Caco-2 (cell line): ENCODE data around the gene LEO1. TPM values are rescaled to one million over a fixed set of nuclear protein-coding genes. Genes with fewer than 3 reads are reported as not detected.

Source experiments
- BruUV-seq: library from RNA; stranded (reverse); fragments of 400-500 nt; replicated peaks from 2 replicates; lab custom pipeline; 2021; lab: Mats Ljungman, UMichigan
- CTCF ChIA-PET: fragments of 300-600 bp; sonication (Branson Sonifier 250); formaldehyde crosslinking; loops from one replicate; lab custom pipeline; 2022; ENCODE audit warnings: antibody characterized with exemption; lab: Charles Lee
- POLR2A ChIA-PET: fragments of 300-600 bp; sonication (Branson Sonifier 250); formaldehyde crosslinking; loops from one replicate; lab custom pipeline; 2022; ENCODE audit warnings: antibody characterized with exemption; lab: Charles Lee
- DNase-seq, 2 experiments: peaks; one replicate each; pipeline versions ENCODE4 v3.0.0 to v3.0.0-alpha.2; 2020 to 2022
- H3K27me3 ChIP-seq: replicated peaks from 2 replicates; pipeline ENCODE4 v1.6.0; 2011; ENCODE audit warnings: low read length; ENCODE audit not compliant: control insufficient read depth, insufficient read depth
- H3K36me3 ChIP-seq: 2 replicates; pipeline ENCODE4 v1.5.1; 2011; ENCODE audit warnings: low read length; ENCODE audit not compliant: control insufficient read depth, insufficient read depth
- H3K4me1 ChIP-seq: fragments of 250-450 bp; sonication (Bioruptor Pico); 2 replicates; pipeline ENCODE4 v1.5.1; 2020; ENCODE audit warnings: mild to moderate bottlenecking
- H3K4me3 ChIP-seq: 2 replicates; pipeline ENCODE4 v1.5.1; 2011; ENCODE audit warnings: low read depth, mild to moderate bottlenecking, control low read depth, low read length
- H3K9me3 ChIP-seq: fragments of 250-450 bp; sonication (Bioruptor Pico); 2 replicates; pipeline ENCODE4 v1.5.1; 2020; ENCODE audit warnings: mild to moderate bottlenecking, moderate library complexity
- H3K27ac Mint-ChIP-seq: one replicate; pipeline ENCODE4 v1.8.0; 2022; ENCODE audit warnings: mixed read lengths; ENCODE audit not compliant: unreplicated experiment
- H3K27me3 Mint-ChIP-seq: one replicate; pipeline ENCODE4 v1.8.0; 2022; ENCODE audit warnings: mixed read lengths; ENCODE audit not compliant: insufficient read depth, unreplicated experiment
- H3K36me3 Mint-ChIP-seq: one replicate; pipeline ENCODE4 v1.8.0; 2022; ENCODE audit warnings: mild to moderate bottlenecking, mixed read lengths; ENCODE audit not compliant: insufficient read depth, unreplicated experiment
- H3K4me1 Mint-ChIP-seq: one replicate; pipeline ENCODE4 v1.8.0; 2022; ENCODE audit warnings: low read depth, mixed read lengths; ENCODE audit not compliant: unreplicated experiment
- H3K4me3 Mint-ChIP-seq: one replicate; pipeline ENCODE4 v1.8.0; 2022; ENCODE audit warnings: mild to moderate bottlenecking, moderate library complexity, mixed read lengths; ENCODE audit not compliant: unreplicated experiment
- H3K9me3 Mint-ChIP-seq: one replicate; pipeline ENCODE4 v1.8.0; 2022; ENCODE audit warnings: mixed read lengths; ENCODE audit not compliant: unreplicated experiment
- CTCF ChIP-seq, 2 experiments: fragments of 200-600 bp in 1 of 2; IDR thresholded peaks; 1 replicate in 1 of 2; 2 replicates in 1 of 2; pipeline versions ENCODE4 v1.5.1 to v1.8.0; 2011 to 2022; ENCODE audit warnings: antibody characterized with exemption in 1 of 2, control low read depth in 1 of 2, inconsistent platforms in 1 of 2, low read depth in 1 of 2, low read length in 1 of 2, mild to moderate bottlenecking in 1 of 2, moderate library complexity in 1 of 2; ENCODE audit not compliant: insufficient read depth in 1 of 2, severe bottlenecking in 1 of 2, unreplicated experiment in 1 of 2
- intact Hi-C: fragments of 100-400 bp; cut with micrococcal nuclease; formaldehyde crosslinking; loops from one replicate; pipeline ENCODE4 v1.10.0; 2022; ENCODE audit not compliant: unreplicated experiment
- total RNA-seq: library from RNA; stranded (reverse); gene quantifications from 2 replicates; pipeline ENCODE4 v1.2.3, GENCODE V29; 2022

LEO1 gene
- total RNA-seq, 1 experiment from 2014 or later, result 30.7 TPM

GRCh38 chr15:52020221-52021085, 48.9 kb upstream of the LEO1 start:
- no peaks in the 10 kb centered on the region for H3K27me3 Mint-ChIP-seq
- POLR2A ChIA-PET, result interaction anchor here (0.6 to 1.0 kb wide), 2 partner anchors 20 to 24 kb away, joined by 3 read pairs; no protein-coding TSS in a partner anchor
- no peak for DNase-seq
- CTCF ChIA-PET, result no interaction called here
- Histone ChIP-seq H3K36me3 (no peaks in the 10 kb centered on the region), H3K4me1 (peaks cover 12% of the 10 kb centered on the region; the same call in 1 of the 2 replicates), H3K27me3 (no peaks in the 10 kb centered on the region), H3K9me3 (no peaks in the 10 kb centered on the region), H3K4me3 (peak overlapping the region; percentile 69)
- peaks cover 22% of the 10 kb centered on the region for H3K36me3 Mint-ChIP-seq
- intact Hi-C loops, result no loop called here
- peaks cover 16% of the 10 kb centered on the region for H3K4me1 Mint-ChIP-seq
- peak overlapping the region; percentile 93 for H3K4me3 Mint-ChIP-seq
- no peaks in the 10 kb centered on the region for H3K9me3 Mint-ChIP-seq
- no peak for TF ChIP-seq CTCF (IDR thresholded peaks at IDR 0.05; ENCODE audit: insufficient read depth in 1 of 2, low read depth in 1 of 2, low read length in 1 of 2, severe bottlenecking in 1 of 2, unreplicated experiment in 1 of 2)
- BruUV-seq, result TSS peak; percentile 56
- H3K27ac Mint-ChIP-seq, result peak overlapping the region; percentile 96

GRCh38 chr15:52019394-52020220, 48.0 kb upstream of the LEO1 start:
- no peaks in the 10 kb centered on the region for H3K27me3 ChIP-seq
- no peaks in the 10 kb centered on the region for H3K9me3 ChIP-seq
- no TSS peak for BruUV-seq
- H3K27me3 Mint-ChIP-seq, result no peaks in the 10 kb centered on the region
- ChIA-PET CTCF (no interaction called here), POLR2A (no interaction called here)
- H3K36me3 Mint-ChIP-seq, result peaks cover 22% of the 10 kb centered on the region
- H3K27ac Mint-ChIP-seq, result peak overlapping the region; percentile 96
- peak overlapping the region; percentile 69 for H3K4me3 ChIP-seq
- peaks cover 16% of the 10 kb centered on the region for H3K4me1 Mint-ChIP-seq
- H3K4me1 ChIP-seq, result peaks cover 12% of the 10 kb centered on the region; the same call in 1 of the 2 replicates
- H3K36me3 ChIP-seq, result no peaks in the 10 kb centered on the region
- DNase-seq, result peak; percentile 84 to 85
- intact Hi-C loops, result loop anchor here (2.0 to 5.0 kb wide), 2 partner anchors 47 to 51 kb away; partner anchors contain the start of gene LEO1
- H3K9me3 Mint-ChIP-seq, result no peaks in the 10 kb centered on the region
- no peak for TF ChIP-seq CTCF (IDR thresholded peaks at IDR 0.05; ENCODE audit: insufficient read depth in 1 of 2, low read depth in 1 of 2, low read length in 1 of 2, severe bottlenecking in 1 of 2, unreplicated experiment in 1 of 2)
- H3K4me3 Mint-ChIP-seq, result peak overlapping the region; percentile 93
